Sciatic nerve (tissue), 2 donors: ENCODE results near the gene CERS1. TPM values are rescaled to one million over a fixed set of nuclear protein-coding genes. Genes with fewer than 3 reads are reported as not detected.

Experiments used
- ATAC-seq: fragments of 200-7000 bp; cut with Tn5 transposase; one replicate; pipeline ENCODE4 v1.9.1; 2020; ENCODE audit warnings: mild to moderate bottlenecking, moderate library complexity
- DNase-seq: peaks from one replicate; pipeline ENCODE4 v3.0.0-alpha.2; 2020; ENCODE audit warnings: low spot score
- intact Hi-C: fragments of 100-400 bp; cut with DNase I; formaldehyde crosslinking; loops from one replicate; pipeline ENCODE4 v1.14.2; 2022
- total RNA-seq: library from RNA; stranded (reverse); fragmentation: NEBNext Ultra II Directional; extraction: Animal tissue kit (Norgen Biotek cat#: 25700); gene quantifications from one replicate; pipeline ENCODE4 v1.2.1, GENCODE V29; 2021
- donor health status: DM: no; HTN: no; CAD: no.
- donor health status: DM: no; HTN: no; CAD: no.

The CERS1 gene
- total RNA-seq, 1 donor from 2014 or later: 19.7 TPM

DNA sequence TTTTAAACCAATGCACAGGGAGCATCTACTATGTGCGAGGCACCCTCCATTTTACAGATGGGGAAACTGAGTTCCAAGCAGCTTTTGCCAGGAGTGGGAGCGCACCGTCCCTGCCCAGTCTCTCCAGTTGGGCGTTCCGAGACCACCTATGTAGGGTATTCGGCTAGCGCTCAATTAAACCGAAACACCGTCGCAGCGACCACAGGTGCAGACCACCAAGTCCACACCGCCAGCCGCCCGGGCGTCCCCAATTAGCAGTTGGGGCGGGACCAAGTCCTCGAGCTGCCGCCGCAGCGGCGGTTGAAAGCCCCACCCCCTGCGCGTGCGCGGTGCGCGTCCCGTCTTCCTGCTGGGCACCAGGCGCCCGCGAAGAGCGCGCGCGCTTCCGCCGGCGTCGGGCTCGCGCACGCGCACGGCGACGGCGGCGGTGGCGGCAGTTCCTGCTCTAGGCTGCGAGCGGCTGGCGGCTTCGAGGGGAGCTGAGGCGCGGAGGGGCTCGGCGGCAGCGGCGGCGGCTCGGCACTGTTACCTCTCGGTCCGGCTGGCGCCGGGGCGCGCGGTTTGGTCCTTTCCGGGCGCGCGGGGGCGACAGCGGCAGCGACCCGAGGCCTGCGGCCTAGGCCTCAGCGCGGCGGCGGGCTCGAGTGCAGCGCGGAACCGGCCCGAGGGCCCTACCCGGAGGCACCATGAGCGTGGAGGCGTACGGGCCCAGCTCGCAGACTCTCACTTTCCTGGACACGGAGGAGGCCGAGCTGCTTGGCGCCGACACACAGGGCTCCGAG, 64.2 kb downstream of the CERS1 start, which contains the start of gene UPF1:
UPF1 (plus strand) TSS at position 436 of the 782 bp plus-strand sequence; CDS start at position 687, 251 bp downstream.
- peak; percentile 97 for DNase-seq
- intact Hi-C loops: no loop called here
- ATAC-seq: peak; percentile 96

- no peak for ATAC-seq
- intact Hi-C loops: no loop called here
These were observed 65.5 kb downstream of the CERS1 start for GRCh38 chr19:18830488-18830887.

GRCh38 chr19:18828786-18829185, 67.2 kb downstream of the CERS1 start:
- DNase-seq: no peak
- intact Hi-C loops: no loop called here
- no peak for ATAC-seq

More at GRCh38 chr19:18830488-18830887, 65.5 kb downstream of the CERS1 start:
- no peak for DNase-seq

Other genes with a start within 250 kb of the CERS1 start
- gene CRTC1, start 212.5 kb downstream of the CERS1 start, total RNA-seq: 17.5 TPM
- gene COMP, start 104.9 kb downstream of the CERS1 start, total RNA-seq: 7.6 TPM
- 57.8 TPM for gene UPF1, start 64.2 kb downstream of the CERS1 start, total RNA-seq
- 104 TPM for gene COPE, start 23.2 kb upstream of the CERS1 start, total RNA-seq
- 24.0 TPM for gene DDX49, start 23.6 kb upstream of the CERS1 start, total RNA-seq
- gene HOMER3, start 45.1 kb upstream of the CERS1 start, total RNA-seq: 23.1 TPM
- gene SUGP2, start 137.4 kb upstream of the CERS1 start, total RNA-seq: 87.7 TPM
- 12.3 TPM for gene ARMC6, start 137.4 kb upstream of the CERS1 start, total RNA-seq
- 14.8 TPM for gene SLC25A42, start 167.8 kb upstream of the CERS1 start, total RNA-seq
- gene TMEM161A, start 242.3 kb upstream of the CERS1 start, total RNA-seq: 20.7 TPM